ENCODE measurements around the gene OPN5. TPM values are rescaled to one million over a fixed set of nuclear protein-coding genes. Genes with fewer than 3 reads are reported as not detected.

The OPN5 gene
- total RNA-seq, 1 donor = not detected

GRCh38 chr6:47772359-47772758 is 9.5 kb upstream of the OPN5 start:
- no peaks in the 10 kb centered on the region for H3K9me3 ChIP-seq (ENCODE audit: low read depth, low read length)
- H3K4me1 ChIP-seq (ENCODE audit: insufficient read depth, low read length) = no peaks in the 10 kb centered on the region
- no peak overlapping the region for H3K4me3 ChIP-seq (ENCODE audit: low read length)
- H3K27me3 ChIP-seq (ENCODE audit: insufficient read depth, low read length) = peaks cover 3% of the 10 kb centered on the region

DNA sequence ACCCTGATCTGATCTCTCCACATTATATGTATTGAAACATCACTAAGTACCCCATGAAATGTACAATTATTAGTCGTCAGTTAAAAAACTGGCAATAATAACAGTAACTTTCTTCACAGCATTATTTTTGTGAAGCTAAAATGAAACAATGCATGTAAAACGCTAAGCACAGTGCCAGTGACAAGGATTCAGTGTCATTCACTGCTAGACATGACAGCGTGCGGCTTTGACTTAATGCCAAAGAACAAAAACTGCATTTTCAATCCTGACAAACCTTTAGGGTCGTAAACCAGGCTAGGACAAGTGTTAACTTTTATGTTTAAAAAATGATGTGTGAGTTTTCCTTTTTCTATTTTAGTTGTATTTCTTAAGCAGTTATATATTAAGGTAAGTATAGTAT is 8.8 kb upstream of the OPN5 start:
- Histone ChIP-seq H3K27me3 (ENCODE audit: insufficient read depth, low read length) (peaks cover 3% of the 10 kb centered on the region), H3K9me3 (ENCODE audit: low read depth, low read length) (no peaks in the 10 kb centered on the region), H3K4me1 (ENCODE audit: insufficient read depth, low read length) (no peaks in the 10 kb centered on the region), H3K4me3 (ENCODE audit: low read length) (no peak overlapping the region)

- Histone ChIP-seq H3K27me3 (ENCODE audit: insufficient read depth, low read length) (no peaks in the 10 kb centered on the region), H3K4me3 (ENCODE audit: low read length) (no peak overlapping the region), H3K4me1 (ENCODE audit: insufficient read depth, low read length) (no peaks in the 10 kb centered on the region), H3K9me3 (ENCODE audit: low read depth, low read length) (no peaks in the 10 kb centered on the region)
Observed at GRCh38 chr6:47780510-47781356, 1.1 kb upstream of the OPN5 start.

DNA sequence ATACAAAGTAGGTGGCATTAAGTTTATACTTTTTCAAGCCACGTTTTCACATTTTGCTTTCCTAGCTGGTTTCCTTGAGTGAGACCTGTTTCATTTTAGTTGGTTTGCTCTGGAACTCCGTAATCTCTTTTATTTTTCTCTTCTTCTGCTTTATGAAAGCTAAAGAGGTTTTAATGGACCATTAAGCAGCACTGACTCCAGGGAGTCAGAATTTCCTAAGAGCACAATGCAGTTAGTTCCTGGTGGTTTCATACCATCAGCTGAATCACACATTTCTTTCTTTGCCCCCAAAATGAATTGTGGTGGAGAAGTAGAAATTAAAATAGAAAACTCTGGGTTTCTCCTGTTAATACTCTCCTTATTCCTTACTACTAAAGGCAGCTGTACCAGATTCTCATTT is 3.4 kb downstream of the OPN5 start:
- Histone ChIP-seq H3K4me1 (ENCODE audit: insufficient read depth, low read length) (no peaks in the 10 kb centered on the region), H3K4me3 (ENCODE audit: low read length) (no peak overlapping the region), H3K27me3 (ENCODE audit: insufficient read depth, low read length) (no peaks in the 10 kb centered on the region), H3K9me3 (ENCODE audit: low read depth, low read length) (no peaks in the 10 kb centered on the region)

DNA sequence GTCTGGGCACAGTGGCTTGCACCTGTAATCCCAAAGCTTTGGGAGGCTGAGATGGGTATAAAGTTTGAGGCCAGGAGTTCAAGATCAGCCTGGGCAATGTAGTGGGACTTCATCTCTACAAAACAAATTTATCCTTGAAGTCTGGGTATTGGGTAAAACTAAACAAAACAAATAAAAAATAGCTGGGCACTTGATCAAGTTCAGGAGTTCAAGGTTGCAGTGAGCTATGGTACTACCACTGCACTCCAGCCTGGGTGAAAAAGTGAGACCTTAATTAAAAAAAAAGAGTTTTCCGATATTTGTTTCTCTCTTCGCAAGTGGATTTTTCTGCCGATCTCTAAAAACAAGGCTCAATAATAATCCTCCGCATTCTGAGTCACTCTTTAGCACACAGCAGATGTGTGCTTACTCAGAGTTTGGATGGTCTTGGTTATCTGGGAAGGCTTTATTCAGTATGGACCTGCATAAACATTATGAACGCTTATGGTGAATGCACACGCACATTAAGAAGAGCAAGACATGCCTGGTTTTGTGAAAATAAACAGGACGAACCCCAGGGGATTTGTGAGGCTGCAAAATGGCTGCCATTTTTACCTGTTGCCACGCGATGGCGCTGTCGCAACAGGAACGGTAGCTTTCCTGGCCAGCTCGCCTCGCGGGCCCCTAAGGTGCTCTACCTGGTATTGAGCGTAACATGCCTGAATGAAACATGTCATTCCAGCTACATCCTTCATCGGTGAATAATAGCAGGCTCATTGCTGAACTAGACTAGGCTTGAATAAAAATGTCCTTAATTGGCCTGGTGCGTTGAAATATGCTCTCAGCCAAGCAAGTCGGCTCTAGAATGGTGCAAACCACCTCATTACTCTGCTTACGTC is 6.0 kb downstream of the OPN5 start:
- Histone ChIP-seq H3K9me3 (ENCODE audit: low read depth, low read length) (no peaks in the 10 kb centered on the region), H3K27me3 (ENCODE audit: insufficient read depth, low read length) (no peaks in the 10 kb centered on the region), H3K4me3 (ENCODE audit: low read length) (no peak overlapping the region), H3K4me1 (ENCODE audit: insufficient read depth, low read length) (no peaks in the 10 kb centered on the region)

- H3K4me1 ChIP-seq (ENCODE audit: insufficient read depth, low read length) = no peaks in the 10 kb centered on the region
- no peak overlapping the region for H3K4me3 ChIP-seq (ENCODE audit: low read length)
- no peaks in the 10 kb centered on the region for H3K27me3 ChIP-seq (ENCODE audit: insufficient read depth, low read length)
- no peaks in the 10 kb centered on the region for H3K9me3 ChIP-seq (ENCODE audit: low read depth, low read length)
Observed at GRCh38 chr6:47788498-47788884, 6.7 kb downstream of the OPN5 start.

DNA sequence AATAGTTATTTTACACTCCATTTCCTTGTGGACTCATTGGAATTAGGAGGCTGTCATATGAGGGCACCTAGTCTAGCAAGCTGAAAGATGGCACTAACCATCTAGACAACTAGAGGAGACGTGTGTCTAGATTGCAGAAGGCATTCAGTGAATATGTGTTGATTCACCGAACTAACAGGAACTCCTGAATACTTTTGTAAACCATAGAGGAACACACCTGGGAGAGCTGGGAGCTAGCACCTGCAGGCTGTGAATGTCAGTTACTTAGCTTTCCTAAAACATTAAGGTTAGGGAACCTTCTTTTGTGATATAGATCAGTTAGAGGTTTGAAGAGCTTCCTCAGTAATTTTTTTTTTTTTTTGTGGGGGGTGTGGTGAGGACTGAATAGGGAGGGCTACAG is 7.7 kb downstream of the OPN5 start:
- no peak overlapping the region for H3K4me3 ChIP-seq (ENCODE audit: low read length)
- H3K27me3 ChIP-seq (ENCODE audit: insufficient read depth, low read length) = no peaks in the 10 kb centered on the region
- no peaks in the 10 kb centered on the region for H3K9me3 ChIP-seq (ENCODE audit: low read depth, low read length)
- H3K4me1 ChIP-seq (ENCODE audit: insufficient read depth, low read length) = no peaks in the 10 kb centered on the region

- no peaks in the 10 kb centered on the region for H3K27me3 ChIP-seq (ENCODE audit: insufficient read depth, low read length)
- H3K9me3 ChIP-seq (ENCODE audit: low read depth, low read length) = no peaks in the 10 kb centered on the region
- H3K4me3 ChIP-seq (ENCODE audit: low read length) = no peak overlapping the region
- no peaks in the 10 kb centered on the region for H3K4me1 ChIP-seq (ENCODE audit: insufficient read depth, low read length)
Observed at GRCh38 chr6:47792216-47792733, 10.4 kb downstream of the OPN5 start.

DNA sequence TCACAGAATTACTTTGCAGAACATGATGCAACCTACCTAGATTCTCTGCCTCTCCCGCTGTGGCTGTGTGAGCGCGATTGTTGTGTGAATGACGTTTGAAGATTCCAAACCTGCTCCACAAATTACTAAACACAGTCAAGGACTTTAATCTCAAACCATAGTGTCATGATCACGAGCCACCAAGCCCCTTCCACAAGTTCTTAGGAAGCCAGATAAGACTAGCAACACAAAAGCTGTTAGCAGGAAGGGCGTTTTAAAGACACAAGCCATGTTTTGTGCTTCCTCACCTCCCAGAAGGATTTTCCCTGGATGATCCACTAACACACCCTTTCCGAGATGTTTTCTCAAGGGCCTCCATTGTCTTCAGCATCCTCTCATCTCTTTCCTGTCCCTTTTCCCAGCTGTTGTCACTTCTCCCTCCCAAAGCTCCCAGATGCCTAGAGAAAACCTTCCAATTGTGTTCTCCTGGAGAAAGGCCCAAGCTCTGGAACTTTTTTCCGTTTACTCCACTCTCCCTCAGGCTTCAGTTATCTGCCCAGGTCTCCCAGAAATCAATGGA is 12.8 kb downstream of the OPN5 start:
- no peaks in the 10 kb centered on the region for H3K9me3 ChIP-seq (ENCODE audit: low read depth, low read length)
- H3K4me3 ChIP-seq (ENCODE audit: low read length) = no peak overlapping the region
- no peaks in the 10 kb centered on the region for H3K4me1 ChIP-seq (ENCODE audit: insufficient read depth, low read length)
- no peaks in the 10 kb centered on the region for H3K27me3 ChIP-seq (ENCODE audit: insufficient read depth, low read length)

- H3K4me1 ChIP-seq (ENCODE audit: insufficient read depth, low read length) = no peaks in the 10 kb centered on the region
- no peaks in the 10 kb centered on the region for H3K9me3 ChIP-seq (ENCODE audit: low read depth, low read length)
- H3K27me3 ChIP-seq (ENCODE audit: insufficient read depth, low read length) = no peaks in the 10 kb centered on the region
- H3K4me3 ChIP-seq (ENCODE audit: low read length) = no peak overlapping the region
Observed at GRCh38 chr6:47801984-47802383, 20.2 kb downstream of the OPN5 start.

DNA sequence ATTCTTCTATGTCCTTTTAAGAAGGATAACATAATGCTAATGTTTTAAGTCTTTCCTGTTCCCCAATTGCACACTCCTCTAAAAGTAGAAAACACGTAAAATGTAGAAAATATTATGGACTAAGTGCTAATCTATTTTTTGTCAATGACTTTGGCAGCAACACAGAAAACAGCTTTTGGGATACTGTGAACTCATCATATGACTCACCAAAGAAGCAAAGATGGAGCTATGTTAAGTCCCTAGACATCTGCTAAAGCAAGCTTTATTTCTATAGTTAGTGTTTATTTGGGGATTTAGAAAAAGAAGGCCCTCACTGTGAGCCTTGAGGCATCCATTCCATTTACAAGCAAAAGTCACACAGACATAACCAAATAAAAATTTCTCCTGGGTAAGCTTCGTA is 23.0 kb downstream of the OPN5 start:
- H3K4me1 ChIP-seq (ENCODE audit: insufficient read depth, low read length) = no peaks in the 10 kb centered on the region
- H3K27me3 ChIP-seq (ENCODE audit: insufficient read depth, low read length) = no peaks in the 10 kb centered on the region
- H3K4me3 ChIP-seq (ENCODE audit: low read length) = no peak overlapping the region
- no peaks in the 10 kb centered on the region for H3K9me3 ChIP-seq (ENCODE audit: low read depth, low read length)

GRCh38 chr6:47809873-47810272 is 28.0 kb downstream of the OPN5 start:
- no peaks in the 10 kb centered on the region for H3K4me1 ChIP-seq (ENCODE audit: insufficient read depth, low read length)
- no peaks in the 10 kb centered on the region for H3K27me3 ChIP-seq (ENCODE audit: insufficient read depth, low read length)
- H3K9me3 ChIP-seq (ENCODE audit: low read depth, low read length) = no peaks in the 10 kb centered on the region
- no peak overlapping the region for H3K4me3 ChIP-seq (ENCODE audit: low read length)

DNA sequence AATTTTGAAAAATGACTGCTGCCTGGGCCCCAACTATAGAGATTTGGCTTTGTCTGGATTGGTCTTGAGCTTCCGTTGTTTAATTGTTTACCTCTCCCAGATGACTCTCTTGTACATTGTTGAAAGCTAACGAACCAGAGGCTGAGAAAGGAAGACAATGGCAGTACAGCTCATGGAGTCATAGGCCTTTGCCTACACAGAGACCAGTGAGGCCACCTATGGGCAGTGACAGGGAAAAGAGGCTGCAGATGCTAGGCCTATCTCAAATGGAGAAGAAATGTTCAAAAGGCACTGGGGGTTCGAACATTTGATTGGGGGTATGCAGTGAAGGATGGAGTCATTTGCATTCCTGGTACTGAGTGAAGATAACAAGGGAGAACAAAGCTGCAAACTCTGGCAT is 29.1 kb downstream of the OPN5 start:
- Histone ChIP-seq H3K27me3 (ENCODE audit: insufficient read depth, low read length) (no peaks in the 10 kb centered on the region), H3K4me1 (ENCODE audit: insufficient read depth, low read length) (no peaks in the 10 kb centered on the region), H3K4me3 (ENCODE audit: low read length) (no peak overlapping the region), H3K9me3 (ENCODE audit: low read depth, low read length) (no peaks in the 10 kb centered on the region)

- Histone ChIP-seq H3K9me3 (ENCODE audit: low read depth, low read length) (no peaks in the 10 kb centered on the region), H3K27me3 (ENCODE audit: insufficient read depth, low read length) (no peaks in the 10 kb centered on the region)
Observed at GRCh38 chr6:47811443-47811842, 29.6 kb downstream of the OPN5 start.

DNA sequence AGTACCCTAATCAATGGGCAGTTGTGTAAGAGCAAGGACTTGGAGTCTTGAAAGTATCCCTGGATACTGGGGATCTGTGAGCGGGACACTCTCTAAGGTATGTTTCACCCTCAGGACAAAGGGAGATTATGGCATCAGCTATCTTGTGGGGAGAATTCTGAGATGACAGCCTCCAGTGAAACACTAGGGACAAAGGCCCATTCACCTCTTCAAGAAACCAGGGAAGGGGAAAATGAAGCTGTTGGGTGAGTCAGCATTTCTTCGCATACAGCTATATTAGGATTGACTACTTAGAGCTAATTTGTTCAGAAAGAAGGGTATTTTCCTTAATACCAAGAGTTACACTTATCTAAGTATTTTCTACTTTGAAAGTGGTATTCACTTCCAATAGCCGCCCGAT is 35.9 kb downstream of the OPN5 start:
- no peaks in the 10 kb centered on the region for H3K4me1 ChIP-seq (ENCODE audit: insufficient read depth, low read length)
- no peak overlapping the region for H3K4me3 ChIP-seq (ENCODE audit: low read length)
- H3K9me3 ChIP-seq (ENCODE audit: low read depth, low read length) = no peaks in the 10 kb centered on the region
- H3K27me3 ChIP-seq (ENCODE audit: insufficient read depth, low read length) = no peaks in the 10 kb centered on the region

More at GRCh38 chr6:47811443-47811842, 29.6 kb downstream of the OPN5 start:
- H3K4me3 ChIP-seq (ENCODE audit: low read length) = no peak overlapping the region
- no peaks in the 10 kb centered on the region for H3K4me1 ChIP-seq (ENCODE audit: insufficient read depth, low read length)

All from mononuclear cell (primary cell).